ENCODE results near the gene GLP2R.
"Not testable (repeated sequence)": the region's sequence is repeated elsewhere in the genome, so short reads cannot be mapped to it uniquely, and the experiment has no call there.

The GLP2R gene

GRCh38 chr17:9899280-9900043 is 73.7 kb downstream of the GLP2R start:
- DNase-seq (ENCODE audit: low spot score), result no peak

- DNase-seq (ENCODE audit: low spot score), result no peak
These were observed 74.4 kb downstream of the GLP2R start for GRCh38 chr17:9900044-9900594.

DNA sequence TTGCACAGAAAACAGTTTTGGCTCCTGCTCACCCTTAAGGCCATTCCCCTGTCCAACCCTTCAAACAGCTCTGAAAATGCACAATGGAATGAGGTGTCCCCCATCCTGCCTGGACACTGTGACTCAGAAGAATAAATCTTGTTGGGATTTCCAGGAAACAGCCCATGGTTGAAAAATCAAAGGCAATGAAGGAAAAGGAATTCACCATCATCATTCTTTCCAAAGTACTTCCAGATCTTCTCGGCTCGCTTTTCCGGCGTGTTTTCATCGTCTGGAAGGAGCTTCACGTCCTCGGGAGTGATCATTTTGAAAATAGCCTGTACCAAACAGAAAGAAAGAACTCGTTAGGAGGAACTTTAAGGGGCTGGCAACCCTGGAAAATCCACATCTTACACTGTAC is 75.1 kb downstream of the GLP2R start:
- no peak for DNase-seq (ENCODE audit: low spot score)

GRCh38 chr17:9902120-9902519 is 76.4 kb downstream of the GLP2R start:
- no peak for DNase-seq (ENCODE audit: low spot score)

GRCh38 chr17:9904277-9905077 is 78.8 kb downstream of the GLP2R start:
- DNase-seq (ENCODE audit: low spot score), result no peak

- DNase-seq (ENCODE audit: low spot score), result no peak
These were observed 79.3 kb downstream of the GLP2R start, which contains the start of gene RCVRN for GRCh38 chr17:9905078-9905415. Gene RCVRN, minus strand, starts transcription at chr17:9905271. Its CDS starts 91 bp downstream, at chr17:9905180.

DNA sequence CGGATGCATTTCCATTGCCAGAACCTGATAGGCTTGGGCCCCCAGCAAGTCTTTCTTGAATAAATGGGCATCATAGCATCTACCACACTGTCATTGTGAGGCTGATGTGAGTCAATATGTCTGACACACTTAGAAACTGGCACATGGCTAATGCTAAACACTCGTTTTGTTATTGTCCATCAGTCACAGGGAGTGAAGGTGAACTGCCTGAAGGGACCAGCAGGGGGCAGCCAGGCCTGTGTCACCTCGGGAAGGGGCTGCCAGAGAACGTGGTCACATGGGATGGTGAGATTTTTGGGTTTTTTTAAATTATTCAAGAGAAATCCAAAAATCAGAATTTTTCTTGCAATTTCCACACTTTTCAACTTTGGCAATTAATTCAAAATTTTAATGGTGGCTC is 80.2 kb downstream of the GLP2R start:
- DNase-seq (ENCODE audit: low spot score), result peak; percentile 35

DNA sequence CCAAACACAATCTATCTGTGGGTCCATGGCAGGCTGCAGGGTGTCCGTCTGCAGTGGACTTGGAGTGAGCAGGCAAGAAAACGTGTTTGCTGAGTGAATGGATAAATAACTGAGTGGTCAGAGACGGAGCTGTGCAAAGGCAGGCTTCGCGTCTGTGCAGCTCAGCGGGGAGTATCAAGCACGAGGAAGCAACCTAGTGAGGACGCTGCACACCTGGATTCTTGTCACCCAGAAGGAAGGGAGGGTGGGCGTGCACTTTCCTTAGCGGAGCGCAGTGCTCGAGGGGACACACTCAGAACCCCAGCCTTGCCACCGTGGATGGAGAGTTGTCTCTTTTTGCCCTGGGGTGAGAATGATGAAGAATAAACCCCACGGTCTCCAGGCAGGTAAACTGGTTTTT is 80.9 kb downstream of the GLP2R start:
- no peak for DNase-seq (ENCODE audit: low spot score)

- no peak for DNase-seq (ENCODE audit: low spot score)
These were observed 81.4 kb downstream of the GLP2R start for GRCh38 chr17:9907131-9907530.

- DNase-seq (ENCODE audit: low spot score), result no peak
These were observed 82.3 kb downstream of the GLP2R start for GRCh38 chr17:9907883-9908648.

- DNase-seq (ENCODE audit: low spot score), result no peak
These were observed 82.9 kb downstream of the GLP2R start for GRCh38 chr17:9908649-9909042.

- no peak for DNase-seq (ENCODE audit: low spot score)
These were observed 85.4 kb downstream of the GLP2R start for GRCh38 chr17:9911089-9911488.

DNA sequence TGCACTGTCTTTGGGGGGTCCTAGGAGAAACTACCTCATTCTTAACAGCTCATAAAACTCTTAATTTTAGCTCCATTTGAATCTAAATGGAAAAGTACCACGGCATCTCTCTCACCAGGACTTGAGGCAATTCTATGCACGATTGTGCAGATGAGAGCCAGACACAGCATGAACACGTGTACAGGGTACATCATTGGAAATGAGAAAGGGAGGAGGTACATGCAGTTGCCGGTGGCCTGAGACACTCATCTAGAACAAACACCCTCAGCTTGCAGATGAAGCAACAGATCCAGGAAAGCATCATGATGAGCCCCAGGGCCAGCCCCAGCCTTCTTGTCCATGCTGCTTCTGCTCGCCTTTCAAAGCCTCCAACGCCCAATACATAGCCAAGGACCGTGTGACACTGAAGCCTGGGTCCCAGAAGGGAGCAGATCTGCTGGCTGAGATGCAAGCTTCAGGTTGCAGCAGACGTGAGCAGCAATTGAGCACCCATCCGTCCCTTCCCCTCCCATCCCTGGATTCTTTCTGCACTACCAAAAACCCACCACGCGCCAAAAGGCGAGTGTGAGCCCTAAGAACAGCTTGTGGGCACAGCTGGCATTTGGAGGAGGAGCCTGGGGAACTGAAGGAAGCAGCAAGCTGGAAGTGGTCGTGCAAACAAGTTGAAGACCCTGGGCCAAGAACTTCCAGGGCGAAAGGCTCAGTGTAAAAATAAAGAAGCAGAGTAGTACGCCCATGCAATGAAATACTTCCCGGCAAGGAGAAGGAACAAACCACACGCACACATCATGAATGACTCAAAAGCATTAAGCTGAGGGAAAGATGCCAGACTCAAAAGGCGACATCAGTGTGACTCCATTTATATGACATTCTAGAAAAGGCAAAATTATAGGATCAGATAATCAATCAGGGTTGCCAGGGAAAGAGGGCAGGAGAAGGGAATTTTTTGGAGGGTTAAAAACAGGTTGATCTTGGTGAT is 86.7 kb downstream of the GLP2R start:
- no peak for DNase-seq (ENCODE audit: low spot score)

- no peak for DNase-seq (ENCODE audit: low spot score)
These were observed 87.8 kb downstream of the GLP2R start for GRCh38 chr17:9913476-9913875.

- DNase-seq (ENCODE audit: low spot score), result no peak
These were observed 90.4 kb downstream of the GLP2R start for GRCh38 chr17:9916108-9916507.

GRCh38 chr17:9917131-9917530 is 91.4 kb downstream of the GLP2R start:
- no peak for DNase-seq (ENCODE audit: low spot score)

- no peak for DNase-seq (ENCODE audit: low spot score)
These were observed 92.1 kb downstream of the GLP2R start for GRCh38 chr17:9917801-9918200.

GRCh38 chr17:9918352-9918751 is 92.6 kb downstream of the GLP2R start:
- DNase-seq (ENCODE audit: low spot score), result no peak

GRCh38 chr17:9918804-9919352 is 93.2 kb downstream of the GLP2R start:
- DNase-seq (ENCODE audit: low spot score), result no peak

GRCh38 chr17:9921216-9921615 is 95.5 kb downstream of the GLP2R start:
- not testable (repeated sequence) for DNase-seq (ENCODE audit: low spot score)
